ENCODE measurements around the gene MYH9.

MYH9 gene

GRCh38 chr22:36356708-36357624 is 30.8 kb downstream of the MYH9 start:
- ChIA-PET CTCF (no interaction called here), POLR2A (no interaction called here)
- TF ChIP-seq ELF4 (IDR thresholded peaks at IDR 0.05): no peak
- TF ChIP-seq SUZ12 (IDR thresholded peaks at IDR 0.05): no peak
- TF ChIP-seq TARDBP (IDR thresholded peaks at IDR 0.05): no peak
- TF ChIP-seq CTBP1 (IDR thresholded peaks at IDR 0.05; ENCODE audit: borderline replicate concordance): no peak
- no peak for TF ChIP-seq HDGF (IDR thresholded peaks at IDR 0.05; ENCODE audit: borderline replicate concordance)
- no peak for TF ChIP-seq SP1 (IDR thresholded peaks at IDR 0.05)
- TF ChIP-seq FOXA1 (IDR thresholded peaks at IDR 0.05): no peak
- TF ChIP-seq BHLHE40 (IDR thresholded peaks at IDR 0.05; ENCODE audit: borderline replicate concordance): no peak
- TF ChIP-seq LEF1 (IDR thresholded peaks at IDR 0.05; ENCODE audit: borderline replicate concordance): no peak
- TF ChIP-seq L3MBTL2 (conservative IDR thresholded peaks at IDR 0.05): no peak
- TF ChIP-seq ARNT (IDR thresholded peaks at IDR 0.05): no peak
- DNase-seq (ENCODE audit: extremely low spot score): no peak

GRCh38 chr22:36355894-36356293 is 31.9 kb downstream of the MYH9 start:
- no peak for DNase-seq (ENCODE audit: extremely low spot score)
- TF ChIP-seq CTBP1 (IDR thresholded peaks at IDR 0.05; ENCODE audit: borderline replicate concordance) (no peak), FOXK2 (IDR thresholded peaks at IDR 0.05) (no peak), ARNT (IDR thresholded peaks at IDR 0.05) (no peak), HDGF (IDR thresholded peaks at IDR 0.05; ENCODE audit: borderline replicate concordance) (no peak), FOXA1 (IDR thresholded peaks at IDR 0.05) (no peak), BHLHE40 (IDR thresholded peaks at IDR 0.05; ENCODE audit: borderline replicate concordance) (no peak)
- POLR2A ChIA-PET: interaction anchor here (1.0 kb wide), 1 partner anchor 9 kb away, joined by 6 read pairs; no protein-coding TSS in a partner anchor
- CTCF ChIA-PET: no interaction called here

DNA sequence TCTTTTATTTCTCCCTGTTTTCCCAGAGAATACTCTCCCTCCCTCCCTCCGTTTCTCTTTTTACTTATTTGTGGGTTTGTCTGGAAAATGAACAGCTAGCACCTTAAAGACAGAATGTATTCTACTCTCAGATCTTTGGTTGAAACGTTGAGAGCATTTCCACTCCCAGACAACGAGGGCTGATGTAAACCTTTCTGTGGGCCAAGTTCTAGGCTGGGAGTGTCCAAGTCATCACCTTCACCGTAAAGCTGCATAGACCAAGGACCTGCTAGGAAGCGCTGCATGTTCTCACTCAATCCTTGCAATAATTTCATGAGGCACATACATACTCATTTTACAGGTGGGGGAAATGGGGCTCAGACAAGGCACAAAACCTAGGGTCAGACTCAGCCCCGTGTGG is 32.4 kb downstream of the MYH9 start:
- TF ChIP-seq PKNOX1 (IDR thresholded peaks at IDR 0.05) (no peak), FOXA1 (IDR thresholded peaks at IDR 0.05) (no peak), SUZ12 (IDR thresholded peaks at IDR 0.05) (no peak)
- POLR2A ChIA-PET: interaction anchor here (1.0 kb wide), 1 partner anchor 10 kb away, joined by 6 read pairs; no protein-coding TSS in a partner anchor
- CTCF ChIA-PET: no interaction called here
- DNase-seq (ENCODE audit: extremely low spot score): no peak

DNA sequence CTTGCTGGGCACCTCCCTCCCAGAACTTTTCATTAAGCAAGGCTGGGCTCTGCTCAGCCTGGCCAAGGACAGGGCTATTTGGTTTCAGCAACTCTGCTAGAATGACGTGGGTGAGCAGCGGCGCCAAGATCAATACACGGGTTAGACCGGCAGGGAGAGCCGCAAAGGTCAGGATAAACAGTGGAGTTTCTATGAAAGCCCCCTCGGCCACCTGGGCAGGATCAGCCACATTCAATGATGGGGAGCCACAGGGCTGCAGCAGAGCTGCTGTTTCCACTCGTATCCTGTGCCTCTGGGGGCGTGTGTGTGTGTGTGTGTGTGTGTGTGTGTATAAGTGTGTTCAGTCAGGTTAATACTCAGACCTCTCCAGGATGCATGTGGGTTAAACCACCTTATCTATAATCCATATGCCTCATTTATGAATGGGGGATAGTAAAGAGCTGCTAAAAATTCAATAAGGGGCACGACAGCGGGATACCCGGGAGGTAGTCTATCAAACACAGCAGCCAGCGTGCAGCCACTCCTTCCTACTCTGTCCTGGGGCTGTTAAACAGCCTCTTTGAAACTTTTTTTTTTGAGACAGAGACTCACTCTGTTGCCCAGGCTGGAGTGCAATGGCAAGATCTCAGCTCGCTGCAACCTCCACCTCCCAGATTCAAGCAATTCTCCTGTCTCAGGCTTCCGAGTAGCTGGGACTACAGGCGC is 34.8 kb downstream of the MYH9 start:
- DNase-seq (ENCODE audit: extremely low spot score): no peak
- CTCF ChIA-PET: no interaction called here
- POLR2A ChIA-PET: interaction anchor here (1.7 kb wide), 1 partner anchor 35 kb away, joined by 5 read pairs; the partner anchor contains the start of gene MYH9
- no peak for TF ChIP-seq SUZ12 (IDR thresholded peaks at IDR 0.05)
- TF ChIP-seq PKNOX1 (IDR thresholded peaks at IDR 0.05): no peak

- no peak for DNase-seq (ENCODE audit: extremely low spot score)
- CTCF ChIA-PET: no interaction called here
- POLR2A ChIA-PET: interaction anchor here (1.7 kb wide), 1 partner anchor 36 kb away, joined by 5 read pairs; the partner anchor contains the start of gene MYH9
- no peak for TF ChIP-seq TARDBP (IDR thresholded peaks at IDR 0.05)
- no peak for TF ChIP-seq HDGF (IDR thresholded peaks at IDR 0.05; ENCODE audit: borderline replicate concordance)
- TF ChIP-seq ELF4 (IDR thresholded peaks at IDR 0.05): no peak
- no peak for TF ChIP-seq L3MBTL2 (conservative IDR thresholded peaks at IDR 0.05)
- TF ChIP-seq FOXA1 (IDR thresholded peaks at IDR 0.05): no peak
- TF ChIP-seq CTBP1 (IDR thresholded peaks at IDR 0.05; ENCODE audit: borderline replicate concordance): no peak
- TF ChIP-seq SP1 (IDR thresholded peaks at IDR 0.05): no peak
- TF ChIP-seq PKNOX1 (IDR thresholded peaks at IDR 0.05): no peak
- TF ChIP-seq NFRKB (IDR thresholded peaks at IDR 0.05): no peak
- TF ChIP-seq SUZ12 (IDR thresholded peaks at IDR 0.05): no peak
Measured at GRCh38 chr22:36351921-36352802, 35.6 kb downstream of the MYH9 start.

Measured in HEK293T (cell line).